Muscle layer of duodenum (tissue), 2 donors: ENCODE data around the gene TMEM171.

Experiments
- H3K27ac ChIP-seq: one replicate; pipeline ENCODE4 v1.7.0; 2013; ENCODE audit warnings: mild to moderate bottlenecking, low read length
- H3K27me3 ChIP-seq: one replicate; pipeline ENCODE4 v1.7.0; 2013; ENCODE audit warnings: low read depth, mild to moderate bottlenecking, control low read depth, low read length
- H3K36me3 ChIP-seq, 2 donors: one replicate each; pipeline ENCODE4 v1.7.0; 2013; ENCODE audit warnings: low read length in 2 of 2, control low read depth in 1 of 2, mild to moderate bottlenecking in 1 of 2; ENCODE audit not compliant: insufficient read depth in 2 of 2, control insufficient read depth in 1 of 2
- H3K4me1 ChIP-seq, 2 donors: one replicate each; pipeline ENCODE4 v1.7.0; 2013; ENCODE audit warnings: low read length in 2 of 2, mild to moderate bottlenecking in 2 of 2, control low read depth in 1 of 2, moderate library complexity in 1 of 2; ENCODE audit not compliant: insufficient read depth in 2 of 2, control insufficient read depth in 1 of 2
- H3K4me3 ChIP-seq, 2 donors: one replicate each; pipeline ENCODE4 v1.7.0; 2013; ENCODE audit warnings: low read length in 2 of 2, low read depth in 1 of 2, mild to moderate bottlenecking in 1 of 2
- H3K9me3 ChIP-seq, 2 donors: one replicate each; pipeline ENCODE4 v1.7.0; 2013; ENCODE audit warnings: low read length in 2 of 2, control low read depth in 1 of 2, mild to moderate bottlenecking in 1 of 2; ENCODE audit not compliant: control insufficient read depth in 1 of 2
- donor health status: healthy.

Gene TMEM171

GRCh38 chr5:73122875-73123810 is 2.8 kb downstream of the TMEM171 start:
- no peak overlapping the region for H3K27ac ChIP-seq
- H3K4me3 ChIP-seq, result no peak overlapping the region
- peaks cover 6% of the 10 kb centered on the region for H3K27me3 ChIP-seq
- H3K9me3 ChIP-seq, result no peaks in the 10 kb centered on the region
- H3K4me1 ChIP-seq, result peaks cover 3 to 14% of the 10 kb centered on the region in 2 donors
- H3K36me3 ChIP-seq, result no peaks in the 10 kb centered on the region

DNA sequence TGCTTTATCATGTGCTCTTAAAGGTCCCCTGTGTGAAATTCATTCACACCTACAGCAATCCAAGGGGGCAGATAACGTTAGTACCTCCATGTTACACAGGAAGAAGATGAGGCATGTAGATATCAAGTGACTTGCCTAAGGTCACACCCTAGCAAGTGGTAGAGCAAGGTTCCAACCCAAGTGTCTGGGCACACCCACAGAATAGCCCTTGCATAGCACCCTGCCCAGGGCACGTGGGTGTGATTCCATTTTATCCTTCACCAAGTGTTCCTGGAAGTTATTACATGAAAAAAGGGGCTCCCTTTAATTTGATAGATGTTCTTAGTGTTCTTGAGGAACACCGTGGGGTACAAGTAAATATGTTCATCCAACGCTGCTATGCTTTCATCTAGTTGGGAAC is 4.9 kb downstream of the TMEM171 start:
- Histone ChIP-seq H3K9me3 (no peaks in the 10 kb centered on the region), H3K4me1 (peaks cover 3 to 7% of the 10 kb centered on the region in 2 donors), H3K27ac (no peak overlapping the region), H3K36me3 (no peaks in the 10 kb centered on the region), H3K27me3 (peaks cover 6% of the 10 kb centered on the region), H3K4me3 (no peak overlapping the region)

- Histone ChIP-seq H3K9me3 (no peaks in the 10 kb centered on the region), H3K4me1 (peaks cover 0 to 3% of the 10 kb centered on the region in 2 donors), H3K4me3 (no peak overlapping the region), H3K36me3 (no peaks in the 10 kb centered on the region), H3K27me3 (no peaks in the 10 kb centered on the region), H3K27ac (no peak overlapping the region)
Observed at GRCh38 chr5:73126381-73126780, 6.0 kb downstream of the TMEM171 start.

DNA sequence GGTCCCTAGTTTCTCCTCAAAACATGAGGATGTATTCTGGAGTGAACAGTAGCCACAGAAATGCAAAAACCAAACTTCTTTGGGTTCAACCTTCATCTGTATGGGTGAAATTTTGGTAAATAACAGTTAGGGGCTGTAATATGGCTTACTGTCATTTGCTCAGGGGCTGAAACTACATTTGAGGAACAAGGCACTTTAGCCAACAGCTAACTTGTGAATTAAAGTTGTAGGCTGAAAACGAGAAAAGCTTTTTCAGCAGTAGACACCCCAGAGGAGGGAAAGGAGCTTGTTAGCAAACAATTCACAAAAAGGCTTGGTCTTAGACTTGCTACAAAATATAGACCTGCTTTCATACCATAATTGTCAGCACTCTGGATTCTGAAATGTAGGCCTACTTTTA is 6.6 kb downstream of the TMEM171 start:
- H3K36me3 ChIP-seq, result no peaks in the 10 kb centered on the region
- no peaks in the 10 kb centered on the region for H3K9me3 ChIP-seq
- no peak overlapping the region for H3K27ac ChIP-seq
- H3K4me1 ChIP-seq, result peaks cover 0 to 3% of the 10 kb centered on the region in 2 donors
- H3K4me3 ChIP-seq, result no peak overlapping the region
- H3K27me3 ChIP-seq, result no peaks in the 10 kb centered on the region

GRCh38 chr5:73129143-73129542 is 8.8 kb downstream of the TMEM171 start:
- Histone ChIP-seq H3K27ac (no peak overlapping the region), H3K4me3 (no peak overlapping the region), H3K36me3 (no peaks in the 10 kb centered on the region), H3K4me1 (no peaks in the 10 kb centered on the region), H3K27me3 (no peaks in the 10 kb centered on the region), H3K9me3 (no peaks in the 10 kb centered on the region)

GRCh38 chr5:73130811-73131210 is 10.4 kb downstream of the TMEM171 start:
- Histone ChIP-seq H3K27me3 (no peaks in the 10 kb centered on the region), H3K36me3 (no peaks in the 10 kb centered on the region), H3K4me3 (no peak overlapping the region), H3K9me3 (no peaks in the 10 kb centered on the region), H3K4me1 (no peaks in the 10 kb centered on the region), H3K27ac (no peak overlapping the region)

DNA sequence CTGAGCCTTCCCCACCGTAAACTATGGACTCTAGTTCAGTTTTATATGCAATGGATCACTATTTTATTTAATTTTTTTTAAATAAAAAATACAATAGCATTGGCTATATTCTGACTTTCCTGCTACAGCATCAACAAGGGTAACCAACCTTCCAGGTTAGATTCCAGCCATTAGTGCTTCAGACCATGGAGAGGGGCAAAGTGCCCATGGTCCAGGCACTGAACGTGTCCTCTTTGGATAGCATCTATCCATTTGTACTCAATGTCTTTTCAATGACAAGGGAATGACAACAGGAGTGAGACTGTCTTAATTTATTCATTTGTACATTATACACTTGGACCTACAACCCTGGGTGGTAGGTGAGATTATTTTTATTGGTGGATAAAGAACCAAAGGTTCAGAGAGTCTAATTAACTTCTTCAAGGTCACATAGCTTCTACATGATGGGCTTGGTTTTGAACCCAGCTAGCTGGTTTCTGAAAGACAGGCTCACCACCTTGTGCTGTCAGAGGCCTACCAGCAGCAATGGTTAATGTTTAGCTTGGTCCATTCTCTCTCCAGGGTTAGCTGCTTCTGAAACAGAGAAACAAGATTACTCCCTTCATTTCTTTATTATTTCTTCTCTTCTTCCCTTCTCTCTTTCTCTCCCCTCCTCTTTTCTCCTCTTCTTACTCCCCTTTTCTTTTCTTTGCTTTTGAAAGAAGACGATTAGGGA is 11.5 kb downstream of the TMEM171 start:
- no peaks in the 10 kb centered on the region for H3K9me3 ChIP-seq
- H3K27ac ChIP-seq, result no peak overlapping the region
- no peak overlapping the region for H3K4me3 ChIP-seq
- no peaks in the 10 kb centered on the region for H3K27me3 ChIP-seq
- no peaks in the 10 kb centered on the region for H3K4me1 ChIP-seq
- H3K36me3 ChIP-seq, result no peaks in the 10 kb centered on the region

- H3K9me3 ChIP-seq, result no peaks in the 10 kb centered on the region
- H3K4me1 ChIP-seq, result no peaks in the 10 kb centered on the region
- H3K27ac ChIP-seq, result no peak overlapping the region
- H3K4me3 ChIP-seq, result no peak overlapping the region
- H3K36me3 ChIP-seq, result no peaks in the 10 kb centered on the region
- no peaks in the 10 kb centered on the region for H3K27me3 ChIP-seq
Observed at GRCh38 chr5:73132759-73133158, 12.4 kb downstream of the TMEM171 start.

DNA sequence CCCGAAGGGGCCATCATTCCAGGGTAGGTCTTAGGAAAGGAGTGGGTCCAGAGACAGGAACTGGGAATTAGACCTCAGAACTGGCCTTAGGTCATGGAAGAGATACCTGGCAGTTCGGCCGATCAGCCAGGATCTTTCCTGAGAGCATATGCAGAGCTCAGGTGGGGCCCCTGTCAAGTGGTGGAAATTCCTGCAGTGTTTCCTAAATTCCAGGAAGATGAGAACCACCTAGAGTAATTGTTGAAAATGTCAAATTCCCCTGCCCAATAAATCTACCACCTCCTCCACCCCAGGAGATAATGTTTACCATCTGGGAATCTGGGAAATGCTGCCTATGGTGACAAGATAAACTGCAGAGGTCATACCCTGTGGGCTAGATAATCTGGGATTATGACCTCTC is 14.6 kb downstream of the TMEM171 start:
- Histone ChIP-seq H3K36me3 (no peaks in the 10 kb centered on the region), H3K4me1 (no peaks in the 10 kb centered on the region)

GRCh38 chr5:73135429-73136054 is 15.2 kb downstream of the TMEM171 start:
- Histone ChIP-seq H3K4me1 (no peaks in the 10 kb centered on the region), H3K9me3 (no peaks in the 10 kb centered on the region), H3K27me3 (no peaks in the 10 kb centered on the region), H3K36me3 (no peaks in the 10 kb centered on the region), H3K27ac (no peak overlapping the region), H3K4me3 (no peak overlapping the region)

More for the DNA sequence above, 14.6 kb downstream of the TMEM171 start:
- Histone ChIP-seq H3K4me3 (no peak overlapping the region), H3K27me3 (no peaks in the 10 kb centered on the region), H3K9me3 (no peaks in the 10 kb centered on the region), H3K27ac (no peak overlapping the region)

GRCh38 chr5:73136055-73136562 is 15.7 kb downstream of the TMEM171 start:
- Histone ChIP-seq H3K4me1 (no peaks in the 10 kb centered on the region), H3K27ac (no peak overlapping the region), H3K4me3 (no peak overlapping the region), H3K27me3 (no peaks in the 10 kb centered on the region), H3K9me3 (no peaks in the 10 kb centered on the region), H3K36me3 (no peaks in the 10 kb centered on the region)
